SK-N-MC (cell line): Measurements from ENCODE around the gene MYOF.

Source experiments
- EZH2 ChIP-seq: fragments of 200-600 bp; sonication (generic); IDR thresholded peaks from one replicate; pipeline ENCODE4 v1.6.1; 2017; ENCODE audit warnings: antibody characterized with exemption
- POLR2AphosphoS5 ChIP-seq: IDR thresholded peaks from 2 replicates; pipeline ENCODE4 v1.6.1; 2012; ENCODE audit warnings: mild to moderate bottlenecking, low read depth, low read length, borderline replicate concordance

DNA sequence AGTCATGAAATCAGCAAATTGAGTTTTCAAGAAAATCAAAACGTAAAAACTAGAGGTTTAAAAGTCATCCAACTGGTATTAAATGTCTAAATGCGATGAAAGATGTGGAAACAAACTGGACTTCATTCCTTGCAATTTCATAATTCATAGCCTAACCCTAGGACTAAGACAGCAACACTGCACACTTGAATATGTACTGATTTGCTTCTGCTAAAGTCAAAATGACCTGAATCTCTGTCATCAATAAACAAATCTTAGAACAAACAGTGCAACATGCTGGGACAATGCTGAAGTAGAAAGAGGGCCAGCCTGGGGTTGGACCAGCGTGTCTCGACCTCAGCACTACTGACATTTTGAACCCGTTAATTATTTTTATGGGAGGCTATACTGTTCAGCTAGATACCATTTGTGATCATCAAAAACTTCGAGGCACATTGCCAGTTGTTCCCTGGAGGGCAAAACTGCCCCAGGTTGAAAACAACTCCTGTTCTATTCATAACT, 47.1 kb downstream of the MYOF start:
- TF ChIP-seq POLR2AphosphoS5 (no peak), EZH2 (no peak)
